CD4-positive, alpha-beta T cell treated with Interleukin-4 for 1 hour (primary cell): ENCODE results near the gene FAF1.
"Not testable (repeated sequence)": the region's sequence is repeated elsewhere in the genome, so short reads cannot be mapped to it uniquely, and the experiment has no call there.

Source experiments
- DNase-seq, 2 donors: peaks; one replicate each; pipeline ENCODE4 v3.0.0-alpha.2; 2020 to 2022

FAF1 gene

DNA sequence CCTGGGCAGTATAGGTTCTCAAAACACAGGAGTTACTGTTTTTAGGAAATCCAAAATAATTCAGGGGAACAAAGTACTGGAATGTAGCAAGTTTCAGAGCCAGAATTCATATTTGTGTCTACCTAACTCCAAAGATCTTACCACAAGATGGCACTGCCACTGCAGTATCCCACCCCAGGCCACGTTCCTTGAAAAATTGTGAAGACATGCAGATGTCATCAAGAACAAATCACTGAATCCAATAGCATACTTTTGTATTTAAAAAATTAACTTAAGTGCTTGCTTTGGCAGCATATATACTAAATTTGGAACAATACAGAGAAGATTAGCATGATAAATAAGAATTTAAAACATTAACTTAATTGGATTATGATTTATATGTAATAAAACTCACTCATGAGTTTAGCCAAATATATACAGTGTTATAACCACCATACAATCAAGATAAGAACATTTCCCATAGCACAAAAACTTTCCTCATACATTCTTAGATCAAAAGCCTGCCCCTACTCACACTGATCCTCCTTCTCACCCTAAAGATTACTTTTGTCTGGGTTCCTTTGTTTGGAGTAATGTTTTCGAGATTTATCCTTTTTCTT, 209.9 kb downstream of the FAF1 start:
- DNase-seq: no peak

DNA sequence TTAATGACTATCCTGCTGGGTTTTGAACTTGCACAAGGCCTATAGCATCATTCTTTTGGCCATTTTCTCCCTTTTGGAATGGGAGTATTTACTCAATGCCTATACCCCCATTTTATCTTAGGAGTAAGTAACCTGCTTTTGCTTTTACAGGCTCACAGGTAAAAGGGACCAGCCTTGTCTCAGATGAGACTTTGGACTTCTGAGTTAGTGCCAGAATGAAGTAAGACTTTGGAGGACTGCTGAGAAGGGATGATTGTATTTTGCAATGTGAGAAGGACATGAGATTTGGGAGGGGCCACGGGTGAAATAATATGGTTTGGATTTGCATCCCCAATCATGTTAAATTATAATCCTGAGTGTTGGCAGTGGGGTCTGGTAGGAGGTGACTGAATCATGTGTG, 212.7 kb downstream of the FAF1 start:
- DNase-seq: no peak

DNA sequence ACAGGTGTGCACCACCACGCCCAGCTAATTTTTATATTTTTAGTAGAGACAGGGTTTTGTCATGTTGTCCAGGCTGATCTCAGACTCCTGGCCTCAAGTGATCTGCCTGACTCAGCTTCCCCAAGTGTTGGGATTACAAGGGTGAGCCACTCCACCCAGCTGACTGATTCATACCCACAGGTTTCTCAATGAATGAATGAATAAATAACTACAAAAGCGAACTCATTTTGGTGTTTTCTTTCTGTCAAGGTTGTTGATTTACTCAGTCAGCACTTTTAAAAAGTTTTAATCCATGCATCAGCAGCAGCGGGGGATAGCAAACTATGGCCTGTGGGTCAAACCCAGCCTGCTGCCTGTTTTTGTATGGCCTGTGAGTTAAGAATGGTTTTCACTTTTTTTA, 217.5 kb downstream of the FAF1 start:
- no peak for DNase-seq

DNA sequence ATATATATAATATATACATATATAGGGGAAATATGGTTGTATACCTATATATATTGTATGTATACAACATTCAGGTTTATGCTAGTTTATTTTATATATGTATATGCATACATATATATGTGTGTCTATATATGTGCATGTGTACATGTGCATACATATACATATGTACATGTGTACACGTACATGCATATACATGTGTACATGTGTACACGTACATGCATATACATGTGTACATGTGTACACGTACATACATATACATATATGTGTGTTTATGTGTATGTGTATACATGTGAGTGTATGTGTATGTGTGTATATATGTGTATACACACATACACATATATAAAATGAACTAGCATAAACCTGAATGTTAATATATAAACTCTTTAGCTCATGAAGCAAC, 220.9 kb downstream of the FAF1 start:
- no peak for DNase-seq

DNA sequence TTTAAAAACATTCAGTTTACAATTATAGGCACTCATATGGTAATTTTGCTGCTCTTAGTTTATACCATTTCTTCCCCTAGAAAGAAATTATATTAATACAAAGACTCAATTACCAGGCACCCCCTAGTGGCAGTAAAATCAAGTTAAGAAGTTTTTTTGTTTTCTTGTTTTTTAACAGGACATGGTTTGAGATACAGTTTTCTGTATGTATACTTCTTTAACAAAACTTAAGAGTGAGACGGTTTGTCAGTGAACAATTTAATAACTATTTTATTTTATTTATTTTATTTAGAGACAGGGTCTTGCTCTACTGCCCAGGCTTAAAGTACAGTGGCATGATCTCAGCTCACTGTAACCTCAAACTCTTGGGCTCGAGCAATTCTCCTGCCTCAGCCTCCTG, 224.6 kb downstream of the FAF1 start:
- DNase-seq: peak in 1 of 2 donors; percentile 16

DNA sequence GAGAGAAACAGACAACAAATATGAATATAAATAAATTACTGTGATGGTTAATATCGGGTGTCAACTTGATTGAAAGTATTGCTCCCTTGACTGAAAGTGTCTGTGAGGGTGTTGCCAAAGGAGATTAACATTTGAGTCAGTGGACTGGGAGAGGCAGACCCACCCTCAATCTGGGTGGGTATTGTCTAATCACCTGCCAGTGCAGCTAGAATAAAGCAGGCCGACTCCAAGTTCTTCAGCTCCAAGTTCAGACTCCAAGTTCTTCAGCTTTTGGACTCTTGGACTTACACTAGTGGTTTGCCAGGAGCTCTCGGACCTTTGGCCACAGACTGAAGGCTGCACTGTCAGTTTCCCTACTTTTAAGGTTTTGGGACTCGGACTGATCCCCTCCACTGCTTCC, 232.5 kb downstream of the FAF1 start:
- not testable (repeated sequence) for DNase-seq

DNA sequence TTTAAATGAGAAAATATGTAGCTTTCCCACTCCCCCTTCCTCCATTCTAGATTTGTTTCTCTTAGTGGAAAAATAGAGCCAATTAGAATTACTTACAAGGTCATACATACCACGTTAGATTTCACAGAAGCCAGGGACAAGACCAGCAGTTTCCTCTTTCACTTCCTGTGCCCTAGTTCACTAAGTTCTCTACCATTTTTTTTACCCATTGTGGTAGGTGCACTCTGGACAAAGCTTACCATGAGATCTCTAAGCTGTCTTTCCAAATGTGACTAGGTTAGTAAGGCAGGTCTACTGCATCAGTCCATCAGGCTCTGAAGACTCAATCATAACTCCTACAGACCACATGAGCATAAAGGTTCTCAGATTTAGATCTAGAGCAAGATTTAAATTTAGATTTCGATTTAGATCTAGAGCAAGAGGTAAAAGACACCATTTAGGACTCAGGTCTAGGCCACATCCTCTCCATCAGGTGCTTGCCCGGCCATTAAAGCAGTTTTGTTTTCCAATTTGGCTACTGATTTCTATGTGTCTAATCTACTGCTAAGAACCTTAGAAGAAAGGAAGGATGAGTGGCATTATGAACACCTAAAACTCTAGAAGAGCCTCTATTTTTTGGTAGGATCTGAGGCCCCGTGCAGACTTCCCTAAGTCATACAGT, 235.3 kb downstream of the FAF1 start:
- peak in 1 of 2 donors; percentile 25 for DNase-seq

DNA sequence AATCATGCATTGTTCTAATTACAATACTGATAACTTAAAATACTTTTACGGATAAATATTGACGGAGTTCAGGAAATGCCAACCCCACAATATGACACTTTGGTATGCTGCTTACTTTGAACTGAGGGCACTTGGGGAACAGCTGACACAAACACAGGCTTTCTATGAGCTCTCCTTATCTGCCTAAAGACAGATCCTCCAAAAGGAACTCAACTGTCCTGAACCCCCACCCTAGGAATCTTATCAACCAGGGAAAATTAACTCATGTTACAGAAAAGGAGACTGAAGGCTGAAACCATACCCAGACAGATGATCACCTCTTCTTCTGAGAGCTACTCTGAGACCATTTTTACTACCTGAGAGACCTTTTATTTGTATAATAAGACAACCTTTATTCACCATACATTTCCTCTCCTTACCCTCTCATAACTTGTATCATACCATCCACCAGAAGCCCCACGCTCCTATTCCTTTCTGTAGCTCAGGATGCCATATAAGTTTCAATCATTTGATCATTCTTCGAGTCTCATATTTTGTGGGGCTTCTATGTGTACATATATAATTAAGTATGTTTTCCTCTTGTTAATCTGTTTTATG, 239.5 kb downstream of the FAF1 start:
- no peak for DNase-seq

DNA sequence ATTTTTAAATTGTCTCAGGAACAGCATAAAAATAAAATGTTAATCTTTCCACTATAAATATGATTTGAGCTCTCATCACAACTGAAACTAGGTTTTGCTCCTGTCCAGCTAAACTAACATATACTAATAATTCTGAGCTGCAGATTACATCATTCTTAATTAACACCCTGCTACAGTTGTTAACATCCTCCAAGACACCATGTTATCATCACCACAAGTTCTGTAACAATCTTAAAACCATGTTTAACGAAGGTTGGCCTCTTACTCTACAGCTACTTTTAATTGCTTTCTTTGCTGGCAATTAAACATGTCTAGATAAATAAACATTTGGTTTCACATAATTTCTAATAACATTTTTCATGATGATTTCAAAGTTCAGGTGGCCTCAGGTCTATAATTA, 240.9 kb downstream of the FAF1 start:
- no peak for DNase-seq

DNA sequence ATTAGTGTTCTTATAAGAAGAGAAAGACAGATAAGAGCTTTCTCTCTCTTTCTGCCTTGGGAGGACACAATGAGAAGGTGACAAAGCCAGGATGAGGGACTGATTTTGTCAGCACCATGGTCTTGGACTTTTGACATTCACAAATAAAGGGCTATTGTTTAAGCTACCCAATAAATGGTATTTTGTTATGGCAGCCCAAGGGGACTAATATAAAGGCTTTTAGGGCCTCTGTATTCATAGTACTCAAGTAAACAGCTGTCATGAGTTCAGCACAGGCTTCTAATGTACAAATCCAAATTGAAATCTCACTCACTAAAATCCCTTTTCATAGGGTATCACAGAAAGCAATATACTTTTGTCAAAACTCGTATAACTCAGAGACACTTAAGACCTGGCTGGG, 242.7 kb downstream of the FAF1 start:
- DNase-seq: no peak

DNA sequence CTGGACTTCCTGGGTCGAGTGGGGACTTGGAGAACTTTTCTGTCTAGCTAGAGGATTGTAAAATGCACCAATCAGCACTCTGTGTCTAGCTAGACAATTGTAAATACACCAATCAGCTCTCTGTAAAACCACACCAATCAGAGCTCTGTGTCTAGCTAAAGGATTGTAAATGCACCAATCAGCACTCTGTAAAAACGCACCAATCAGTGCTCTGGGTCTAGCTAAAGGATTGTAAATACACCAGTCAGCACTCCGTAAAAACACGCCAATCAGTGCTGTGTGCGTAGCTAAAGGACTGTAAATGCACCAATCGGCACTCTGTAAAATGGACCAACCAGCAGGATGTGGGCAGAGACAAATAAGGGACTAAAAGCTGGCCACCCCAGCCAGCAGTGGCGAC, 243.6 kb downstream of the FAF1 start:
- not testable (repeated sequence) for DNase-seq

DNA sequence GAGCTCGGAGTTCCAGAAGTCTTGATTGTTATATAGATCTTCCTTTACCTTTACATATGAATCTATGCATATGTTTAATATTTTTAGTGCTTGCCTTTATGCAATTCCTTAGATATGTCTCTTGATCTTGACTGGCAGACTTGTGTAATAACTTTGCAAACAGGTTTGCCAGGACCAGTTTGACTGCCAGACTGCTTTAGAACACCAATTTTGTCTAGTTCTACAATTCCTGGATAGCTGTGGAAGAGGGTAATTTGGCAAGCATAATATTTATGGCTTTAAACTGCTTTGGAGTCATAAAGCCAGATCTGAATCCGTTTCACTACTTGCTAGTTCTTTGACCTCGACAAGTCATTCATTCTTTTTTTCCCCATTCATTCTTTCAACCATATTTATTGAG, 250.0 kb downstream of the FAF1 start:
- DNase-seq: no peak

DNA sequence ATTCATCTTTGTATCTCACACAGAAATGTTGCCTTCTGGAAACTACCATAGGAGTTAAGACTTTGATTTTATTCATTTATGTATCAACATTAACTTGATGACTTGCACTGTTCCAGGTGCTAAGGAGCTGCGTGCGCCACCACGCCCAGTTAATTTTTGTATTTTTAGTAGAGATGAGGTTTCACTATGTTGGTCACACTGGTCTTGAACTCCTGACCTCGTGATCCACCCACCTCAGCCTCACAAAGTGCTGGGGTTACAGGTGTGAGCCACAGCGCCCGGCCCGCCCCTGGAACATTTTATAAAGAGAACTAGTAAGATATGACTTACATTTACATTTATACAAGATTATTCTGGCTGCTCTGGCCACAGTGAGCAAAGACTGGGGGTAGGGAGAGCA, 252.2 kb downstream of the FAF1 start:
- DNase-seq: no peak

DNA sequence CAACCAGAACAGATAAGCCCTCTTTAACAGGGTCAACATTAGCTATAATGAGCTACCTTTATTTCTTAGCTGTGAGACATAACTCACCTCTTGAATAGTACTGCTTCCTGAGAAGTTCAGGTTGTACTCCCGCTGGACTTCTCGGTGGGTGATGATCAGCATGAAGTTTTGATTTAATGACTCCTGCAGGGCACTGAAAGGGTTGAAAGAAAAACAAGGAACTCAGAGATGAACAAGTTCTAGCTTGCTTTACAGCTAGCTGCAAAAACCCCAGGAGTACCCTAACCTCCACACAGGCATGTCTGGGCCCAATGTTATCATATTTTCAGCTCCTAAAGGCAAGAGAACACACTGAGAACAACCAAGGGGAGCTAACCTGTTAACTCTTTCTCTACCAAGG, 254.4 kb downstream of the FAF1 start:
- DNase-seq: no peak

DNA sequence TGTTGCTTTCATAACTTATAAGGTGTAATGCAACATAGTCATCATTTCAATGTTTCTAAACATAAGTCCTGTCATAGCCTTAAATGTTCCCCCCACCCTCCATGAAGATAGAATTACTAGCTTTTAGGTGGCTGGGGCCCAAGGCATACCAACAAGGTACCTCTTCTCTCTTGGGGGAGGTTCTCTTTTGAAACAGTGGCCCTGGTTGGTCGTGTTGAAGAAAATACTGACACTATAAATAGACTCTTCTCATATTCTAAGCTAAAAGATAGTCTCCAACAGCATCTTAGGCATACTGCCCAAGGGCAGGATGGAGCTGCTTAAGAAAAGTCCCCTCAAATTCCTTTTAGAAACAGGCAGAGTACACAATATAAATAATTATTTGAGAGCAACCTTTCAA, 255.0 kb downstream of the FAF1 start:
- DNase-seq: no peak

DNA sequence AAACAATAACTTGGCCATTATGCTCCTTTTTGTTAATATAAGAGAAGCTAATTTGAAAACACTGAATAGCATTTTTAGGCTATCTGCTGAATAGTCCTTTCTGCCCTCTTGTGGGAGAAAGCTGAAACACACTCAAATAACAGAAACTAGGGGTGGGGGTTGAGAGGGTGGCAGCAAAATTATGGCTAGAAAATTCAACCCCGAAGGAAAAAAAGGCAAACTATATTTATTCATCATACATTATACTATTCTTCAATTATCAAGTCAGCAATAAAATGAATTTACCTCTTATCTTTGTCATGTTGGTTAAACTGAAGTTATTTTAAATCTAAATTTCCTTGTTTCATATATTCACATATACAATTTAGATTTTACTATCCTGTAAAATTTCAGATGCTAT, 255.9 kb downstream of the FAF1 start:
- DNase-seq: peak in 1 of 2 donors; percentile 39

DNA sequence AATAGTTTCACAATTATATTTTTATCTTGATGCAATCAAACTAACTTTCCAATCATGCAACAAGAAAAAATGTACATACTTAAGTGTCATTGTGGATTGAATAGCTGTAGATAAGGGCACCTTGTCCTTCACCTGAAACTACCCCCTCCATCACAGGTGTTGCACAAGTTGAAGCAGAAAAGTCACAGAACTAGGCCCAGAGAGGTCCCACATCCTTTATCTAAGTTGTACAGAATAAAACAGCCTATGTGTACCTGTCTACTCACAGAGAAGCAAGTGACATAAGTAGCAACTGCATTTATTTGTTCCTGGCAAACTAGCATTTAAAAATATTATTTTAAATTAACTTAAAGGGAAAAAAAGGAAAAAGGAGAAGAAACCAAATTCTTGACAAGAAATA, 256.8 kb downstream of the FAF1 start:
- no peak for DNase-seq

DNA sequence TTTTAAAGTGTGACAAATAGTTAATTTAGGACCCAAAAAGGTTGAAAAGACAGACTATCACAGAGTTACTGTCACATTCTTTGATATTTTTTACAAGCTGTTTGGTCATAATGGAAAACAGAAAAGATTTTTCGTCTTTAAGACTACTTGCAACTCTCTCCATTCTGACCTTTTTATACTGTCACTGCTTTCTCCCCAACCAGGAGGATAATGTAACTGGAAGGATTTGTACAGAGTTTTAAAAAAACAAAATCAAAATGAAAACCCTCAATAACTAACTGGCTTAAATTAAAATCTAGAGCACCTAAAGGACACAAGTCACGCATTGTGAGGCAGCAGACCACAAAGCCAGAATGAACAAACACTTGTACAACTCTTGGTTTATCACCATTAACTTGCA, 257.7 kb downstream of the FAF1 start:
- no peak for DNase-seq

DNA sequence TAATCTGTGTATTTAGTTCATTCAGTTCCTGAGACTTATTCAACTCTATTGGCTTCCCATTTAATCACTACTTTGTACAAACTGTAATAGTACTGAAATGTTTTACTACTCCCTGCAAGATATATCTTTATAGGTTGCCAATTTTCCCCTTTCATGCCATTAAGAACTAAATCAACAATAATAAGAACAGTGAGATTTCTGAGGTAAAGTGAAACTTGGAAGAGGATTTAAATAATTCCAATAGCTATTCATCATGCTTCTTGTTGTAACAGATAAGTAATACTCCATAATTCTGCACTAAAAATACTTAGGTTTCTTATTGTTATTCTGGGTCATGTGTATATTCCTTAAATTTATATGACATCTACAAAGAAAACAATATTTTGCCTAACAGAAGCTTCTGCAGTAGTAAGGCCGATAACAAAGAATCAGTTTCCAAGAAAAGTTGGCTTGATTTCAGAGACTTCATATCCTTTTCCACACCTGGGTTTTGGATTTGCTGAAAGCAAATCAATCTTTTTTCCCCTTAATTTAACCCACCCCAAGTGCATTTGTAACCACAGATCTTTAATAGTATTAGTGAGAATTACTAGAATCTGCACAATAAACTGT, 258.3 kb downstream of the FAF1 start:
- DNase-seq: no peak

DNA sequence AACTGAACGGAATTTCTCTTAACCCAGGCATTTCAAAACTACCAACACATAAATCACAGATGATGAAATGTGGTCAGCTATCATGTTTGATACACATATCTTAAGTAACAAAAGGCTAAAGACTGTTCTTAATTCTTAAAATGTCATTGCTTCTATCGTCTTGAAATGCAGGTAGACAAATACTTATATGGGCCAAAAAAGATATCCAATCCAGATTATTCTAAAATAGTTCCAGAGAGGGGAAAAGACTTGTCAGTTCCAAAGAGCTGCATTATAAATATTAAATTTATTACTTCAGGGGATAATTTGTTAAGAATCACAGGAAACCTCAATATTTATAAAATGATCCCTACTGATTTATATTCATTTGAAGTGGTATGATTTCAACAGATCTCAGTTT, 259.4 kb downstream of the FAF1 start:
- no peak for DNase-seq

DNA sequence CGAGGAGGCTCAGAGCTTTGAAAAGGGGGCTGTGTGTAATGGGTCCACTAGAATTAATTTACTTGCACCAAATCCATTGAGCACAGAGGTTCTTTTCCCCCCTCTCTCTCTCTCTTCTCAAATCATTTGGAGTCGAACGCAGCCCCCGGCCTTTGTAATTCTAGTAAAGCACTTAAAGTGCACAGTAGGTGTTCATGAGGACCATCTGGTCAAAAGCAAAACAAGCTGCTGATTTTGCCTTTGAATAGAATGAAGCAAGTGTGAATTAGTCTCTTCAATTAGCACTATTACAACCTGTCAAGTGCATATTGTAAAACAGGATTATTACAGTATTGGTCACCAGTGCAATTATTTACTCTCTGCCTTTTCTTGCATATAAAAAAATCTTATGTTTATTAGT, 259.9 kb downstream of the FAF1 start:
- no peak for DNase-seq

DNA sequence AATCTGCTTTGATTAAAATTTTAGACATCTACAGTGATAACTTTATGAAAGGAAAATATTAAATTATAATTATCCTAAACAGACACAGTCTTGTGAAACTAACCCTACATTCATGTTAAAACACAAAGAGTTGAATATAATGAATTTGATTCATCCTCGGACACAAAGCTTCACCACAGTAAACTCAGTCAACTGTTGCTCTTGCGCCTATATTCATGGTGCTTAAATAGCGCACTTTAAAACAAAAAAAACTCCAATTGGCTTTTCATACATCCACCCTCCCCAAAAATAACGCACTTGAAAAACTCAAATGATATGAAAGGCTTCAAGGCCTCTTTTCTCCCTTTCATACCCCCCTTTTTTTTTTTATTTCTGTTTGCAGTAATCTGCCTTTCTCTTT, 260.3 kb downstream of the FAF1 start:
- DNase-seq: no peak

DNA sequence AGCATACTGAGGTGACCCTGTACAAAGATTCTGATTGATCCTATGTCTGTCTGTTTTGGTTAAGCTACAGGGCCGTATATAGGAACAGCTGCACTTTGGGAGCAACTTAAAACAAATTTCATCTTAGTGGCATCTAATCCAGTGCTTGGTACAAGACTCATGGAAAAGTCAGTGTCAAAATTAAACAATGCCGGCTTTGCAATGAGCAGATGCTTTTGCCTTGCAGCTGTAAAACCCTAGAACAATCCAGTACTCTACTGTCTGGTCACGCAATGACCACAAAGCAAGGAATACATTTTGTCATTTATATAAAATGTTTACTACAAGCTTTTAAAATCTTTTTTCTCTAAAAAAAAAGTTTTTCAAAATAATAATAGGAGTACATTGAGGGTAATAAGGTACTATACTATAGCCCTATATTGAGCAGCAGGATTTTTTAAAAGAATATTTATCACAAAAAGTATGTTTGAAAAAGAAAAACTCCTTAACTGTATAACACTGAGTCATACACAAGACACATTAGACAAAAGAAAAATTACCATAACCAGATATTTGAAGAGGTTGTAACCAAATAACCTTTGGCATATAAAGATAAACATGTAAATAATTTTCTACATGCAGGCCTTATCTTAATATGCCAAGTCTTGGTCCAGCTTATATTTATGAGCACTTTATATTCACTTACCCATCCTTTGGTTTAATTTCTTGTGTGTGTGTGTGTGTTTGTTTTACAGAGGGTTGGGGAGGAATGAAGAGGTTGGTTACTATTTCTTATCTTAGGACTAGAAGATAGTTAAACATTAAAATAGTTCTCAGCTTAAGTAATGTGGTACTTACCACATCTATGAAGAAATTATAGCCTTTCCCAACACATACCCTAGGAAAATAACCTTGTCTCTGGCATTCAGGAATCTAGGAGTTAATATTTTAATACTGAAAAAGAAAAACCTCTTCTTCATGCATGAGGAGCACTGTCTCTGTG, 262.3 kb downstream of the FAF1 start:
- DNase-seq: no peak
